H9 (cell line): Measurements from ENCODE around the gene DMD. TPM values are rescaled to one million over a fixed set of nuclear protein-coding genes. Genes with fewer than 3 reads are reported as not detected.

Experiments
- DNase-seq: peaks from one replicate; pipeline ENCODE4 v3.0.0-alpha.2; 2017
- H2AFZ ChIP-seq: one replicate; pipeline ENCODE4 v1.6.1; 2013; ENCODE audit warnings: mild to moderate bottlenecking, low read length, control low read depth, moderate library complexity
- H2AK5ac ChIP-seq: 2 replicates; pipeline ENCODE4 v1.6.1; 2013; ENCODE audit warnings: low read length, control low read depth, mixed read lengths; ENCODE audit not compliant: insufficient read length
- H2BK120ac ChIP-seq: one replicate; pipeline ENCODE4 v1.6.1; 2013; ENCODE audit warnings: low read depth, mild to moderate bottlenecking, low read length, control low read depth, inconsistent platforms; ENCODE audit not compliant: poor library complexity, severe bottlenecking
- H2BK12ac ChIP-seq: 2 replicates; pipeline ENCODE4 v1.6.1; 2013; ENCODE audit warnings: low read length, control low read depth, mixed read lengths, low read depth; ENCODE audit not compliant: insufficient read length
- H2BK15ac ChIP-seq: 2 replicates; pipeline ENCODE4 v1.6.1; 2013; ENCODE audit warnings: low read depth, low read length, control low read depth
- H2BK20ac ChIP-seq: one replicate; pipeline ENCODE4 v1.6.1; 2013; ENCODE audit warnings: low read depth, mild to moderate bottlenecking, low read length, control low read depth, inconsistent platforms; ENCODE audit not compliant: poor library complexity, severe bottlenecking
- H2BK5ac ChIP-seq: 2 replicates; pipeline ENCODE4 v1.6.1; 2013; ENCODE audit warnings: low read length, control low read depth, mixed read lengths; ENCODE audit not compliant: insufficient read length
- H3K14ac ChIP-seq: 2 replicates; pipeline ENCODE4 v1.6.1; 2013; ENCODE audit warnings: low read length, control low read depth; ENCODE audit not compliant: insufficient read depth
- H3K18ac ChIP-seq: 2 replicates; pipeline ENCODE4 v1.6.1; 2013; ENCODE audit warnings: low read depth, mild to moderate bottlenecking, mixed read lengths, low read length, control low read depth; ENCODE audit not compliant: insufficient read length
- H3K23ac ChIP-seq: 2 replicates; pipeline ENCODE4 v1.6.1; 2013; ENCODE audit warnings: low read length, control low read depth, mixed read lengths, low read depth; ENCODE audit not compliant: insufficient read length
- H3K23me2 ChIP-seq: 2 replicates; pipeline ENCODE4 v1.6.1; 2013; ENCODE audit warnings: low read depth, mild to moderate bottlenecking, mixed read lengths, low read length, control low read depth; ENCODE audit not compliant: insufficient read length, poor library complexity, severe bottlenecking
- H3K27ac ChIP-seq: 2 replicates; pipeline ENCODE4 v1.5.1; 2013; ENCODE audit warnings: low read length, control low read depth, mixed read lengths, low read depth; ENCODE audit not compliant: insufficient read length
- H3K27me3 ChIP-seq: 2 replicates; pipeline ENCODE4 v1.6.1; 2013; ENCODE audit warnings: low read length, control low read depth, inconsistent platforms; ENCODE audit not compliant: insufficient read depth
- H3K4ac ChIP-seq: 2 replicates; pipeline ENCODE4 v1.6.1; 2013; ENCODE audit warnings: low read depth, mild to moderate bottlenecking, control low read depth, inconsistent platforms, low read length, moderate library complexity
- H3K4me1 ChIP-seq: 2 replicates; pipeline ENCODE4 v1.6.1; 2013; ENCODE audit warnings: low read length, control low read depth, inconsistent platforms; ENCODE audit not compliant: insufficient read depth
- H3K4me2 ChIP-seq: 2 replicates; pipeline ENCODE4 v1.6.1; 2013; ENCODE audit warnings: low read length, control low read depth, mixed read lengths; ENCODE audit not compliant: insufficient read length, insufficient read depth
- H3K56ac ChIP-seq: 2 replicates; pipeline ENCODE4 v1.6.1; 2013; ENCODE audit warnings: low read depth, mild to moderate bottlenecking, mixed read lengths, low read length, control low read depth; ENCODE audit not compliant: insufficient read length
- H3K79me1 ChIP-seq: 2 replicates; pipeline ENCODE4 v1.6.1; 2013; ENCODE audit warnings: low read depth, mild to moderate bottlenecking, moderate library complexity, low read length, control low read depth, inconsistent platforms; ENCODE audit not compliant: insufficient read depth, poor library complexity, severe bottlenecking
- H3K79me2 ChIP-seq: 2 replicates; pipeline ENCODE4 v1.6.1; 2013; ENCODE audit warnings: low read length, control low read depth, inconsistent platforms; ENCODE audit not compliant: insufficient read depth
- H3K9ac ChIP-seq: 2 replicates; pipeline ENCODE4 v1.6.1; 2013; ENCODE audit warnings: low read length, control low read depth, mixed read lengths; ENCODE audit not compliant: insufficient read length; ENCODE audit errors: extremely low read depth
- H3K9me3 ChIP-seq: one replicate; pipeline ENCODE4 v1.6.1; 2013; ENCODE audit warnings: low read depth, low read length, inconsistent platforms; ENCODE audit not compliant: control insufficient read depth
- H3T11ph ChIP-seq: one replicate; pipeline ENCODE4 v1.6.1; 2013; ENCODE audit warnings: mild to moderate bottlenecking, low read length, control low read depth, inconsistent platforms
- H4K20me1 ChIP-seq: one replicate; pipeline ENCODE4 v1.6.1; 2013; ENCODE audit not compliant: control insufficient read depth, insufficient read length, insufficient read depth
- H4K5ac ChIP-seq: 2 replicates; pipeline ENCODE4 v1.6.1; 2013; ENCODE audit warnings: low read depth, mild to moderate bottlenecking, mixed read lengths, low read length, control low read depth; ENCODE audit not compliant: insufficient read length
- H4K8ac ChIP-seq: replicated peaks from 2 replicates; pipeline ENCODE4 v1.6.1; 2013; ENCODE audit warnings: low read length, control low read depth, mixed read lengths, low read depth; ENCODE audit not compliant: insufficient read length
- H4K91ac ChIP-seq: 2 replicates; pipeline ENCODE4 v1.6.1; 2013; ENCODE audit warnings: low read depth, mild to moderate bottlenecking, moderate library complexity, mixed read lengths, low read length, control low read depth; ENCODE audit not compliant: insufficient read length
- H3K27ac Mint-ChIP-seq, 3 experiments: 2 replicates in 2 of 3; 3 replicates in 1 of 3; pipeline ENCODE4 v1.8.0; 2020 to 2021; ENCODE audit warnings: mixed read lengths in 3 of 3, mild to moderate bottlenecking in 1 of 3, moderate library complexity in 1 of 3
- H3K27me3 Mint-ChIP-seq: 2 replicates; pipeline ENCODE4 v1.8.0; 2021; ENCODE audit warnings: low read depth, mild to moderate bottlenecking, moderate library complexity, mixed read lengths
- H3K36me3 Mint-ChIP-seq, 3 experiments: 2 replicates in 2 of 3; 3 replicates in 1 of 3; pipeline ENCODE4 v1.8.0; 2020 to 2021; ENCODE audit warnings: low read depth in 3 of 3, mixed read lengths in 3 of 3; ENCODE audit not compliant: insufficient read depth in 1 of 3
- H3K4me1 Mint-ChIP-seq, 2 experiments: 2 replicates each; pipeline ENCODE4 v1.8.0; 2020; ENCODE audit warnings: mixed read lengths in 2 of 2
- H3K4me3 Mint-ChIP-seq, 2 experiments: 2 replicates in 1 of 2; 3 replicates in 1 of 2; pipeline ENCODE4 v1.8.0; 2020 to 2021; ENCODE audit warnings: mild to moderate bottlenecking in 2 of 2, mixed read lengths in 2 of 2, moderate library complexity in 1 of 2
- H3K9me3 Mint-ChIP-seq, 2 experiments: 2 replicates in 1 of 2; 3 replicates in 1 of 2; pipeline ENCODE4 v1.8.0; 2020; ENCODE audit warnings: mild to moderate bottlenecking in 2 of 2, mixed read lengths in 2 of 2, moderate library complexity in 1 of 2
- WGBS: extraction: QIAGEN DNeasy Blood & Tissue Kit; methylation state at CpG from one replicate; pipeline ENCODE4 v1.1.7; 2013; ENCODE audit warnings: missing lambda C conversion rate, low lambda C conversion rate, mixed read lengths; ENCODE audit not compliant: insufficient read length; ENCODE audit errors: extremely low coverage; 5-methylcytosine and 5-hydroxymethylcytosine counted together
- total RNA-seq: library from RNA; stranded (reverse); gene quantifications from 2 replicates; pipeline ENCODE4 v1.2.1, GENCODE V29; 2021
- TF ChIP-seq, protein P1 (sequence below): fragments of 200-600 bp; sonication (generic); conservative IDR thresholded peaks from 3 replicates; pipeline ENCODE4 v1.8.0; 2021; ENCODE audit warnings: antibody characterized with exemption, mild to moderate bottlenecking

Gene DMD
- total RNA-seq, 1 experiment from 2014 or later: 3.8 TPM

DNA sequence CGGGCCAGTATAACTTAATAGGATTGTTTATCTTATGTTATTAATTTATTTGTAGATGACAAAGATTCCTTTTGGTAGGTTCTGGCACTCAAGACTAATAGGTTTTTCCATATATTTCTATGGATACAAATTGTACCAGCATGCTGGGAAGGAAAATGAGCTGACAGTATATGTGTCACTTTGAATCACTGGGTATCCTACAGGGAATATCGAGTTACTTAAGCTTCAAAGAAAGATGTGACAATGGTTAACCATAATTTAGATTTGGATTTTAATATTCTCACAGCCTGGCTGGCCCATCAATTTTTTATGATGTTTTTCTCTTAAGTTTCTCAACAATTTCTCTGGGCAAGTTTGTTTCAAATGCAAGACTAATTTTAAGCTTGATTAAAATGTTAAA is 1640.7 kb downstream of the DMD start:
- no peak overlapping the region for H2BK5ac ChIP-seq
- no peak overlapping the region for H3K4me3 Mint-ChIP-seq
- no peaks in the 10 kb centered on the region; a peak in 1 of 7 replicates for H3K36me3 Mint-ChIP-seq
- H2BK20ac ChIP-seq: no peak overlapping the region
- no peaks in the 10 kb centered on the region for H3K9me3 ChIP-seq
- no peak overlapping the region for H3K27ac ChIP-seq
- no peak overlapping the region for H2BK12ac ChIP-seq
- H3K18ac ChIP-seq: no peak overlapping the region
- no peaks in the 10 kb centered on the region for H3K23me2 ChIP-seq
- no peak overlapping the region for H4K8ac ChIP-seq
- no peaks in the 10 kb centered on the region for H3K27me3 ChIP-seq
- no peak overlapping the region for H3K56ac ChIP-seq
- H3K79me1 ChIP-seq: no peaks in the 10 kb centered on the region
- no peaks in the 10 kb centered on the region for H3K4me1 ChIP-seq
- H3K27ac Mint-ChIP-seq: no peak overlapping the region
- no peak overlapping the region for H3K4ac ChIP-seq
- no peak overlapping the region for H2AK5ac ChIP-seq
- no peak overlapping the region for H2BK15ac ChIP-seq
- H2AFZ ChIP-seq: no peak overlapping the region
- H3K14ac ChIP-seq: no peak overlapping the region
- no peak overlapping the region for H2BK120ac ChIP-seq
- H3K9ac ChIP-seq: no peak overlapping the region
- WGBS: no CpG with 5 or more reads among the region's 2 CpGs
- no peak for DNase-seq
- H3K9me3 Mint-ChIP-seq: peaks cover 42 to 52% of the 10 kb centered on the region in 2 experiments
- no peak overlapping the region for H4K5ac ChIP-seq
- no peak overlapping the region for H3T11ph ChIP-seq
- peaks cover 0 to 6% of the 10 kb centered on the region in 2 experiments; a peak in 1 of 4 replicates for H3K4me1 Mint-ChIP-seq
- H4K91ac ChIP-seq: no peak overlapping the region
- H3K4me2 ChIP-seq: no peak overlapping the region
- H3K27me3 Mint-ChIP-seq: no peaks in the 10 kb centered on the region; the same call in 1 of the 2 replicates
- TF ChIP-seq, protein P1, sequence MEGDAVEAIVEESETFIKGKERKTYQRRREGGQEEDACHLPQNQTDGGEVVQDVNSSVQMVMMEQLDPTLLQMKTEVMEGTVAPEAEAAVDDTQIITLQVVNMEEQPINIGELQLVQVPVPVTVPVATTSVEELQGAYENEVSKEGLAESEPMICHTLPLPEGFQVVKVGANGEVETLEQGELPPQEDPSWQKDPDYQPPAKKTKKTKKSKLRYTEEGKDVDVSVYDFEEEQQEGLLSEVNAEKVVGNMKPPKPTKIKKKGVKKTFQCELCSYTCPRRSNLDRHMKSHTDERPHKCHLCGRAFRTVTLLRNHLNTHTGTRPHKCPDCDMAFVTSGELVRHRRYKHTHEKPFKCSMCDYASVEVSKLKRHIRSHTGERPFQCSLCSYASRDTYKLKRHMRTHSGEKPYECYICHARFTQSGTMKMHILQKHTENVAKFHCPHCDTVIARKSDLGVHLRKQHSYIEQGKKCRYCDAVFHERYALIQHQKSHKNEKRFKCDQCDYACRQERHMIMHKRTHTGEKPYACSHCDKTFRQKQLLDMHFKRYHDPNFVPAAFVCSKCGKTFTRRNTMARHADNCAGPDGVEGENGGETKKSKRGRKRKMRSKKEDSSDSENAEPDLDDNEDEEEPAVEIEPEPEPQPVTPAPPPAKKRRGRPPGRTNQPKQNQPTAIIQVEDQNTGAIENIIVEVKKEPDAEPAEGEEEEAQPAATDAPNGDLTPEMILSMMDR: no peak
- H4K20me1 ChIP-seq: no peaks in the 10 kb centered on the region
- no peaks in the 10 kb centered on the region for H3K79me2 ChIP-seq
- H3K23ac ChIP-seq: no peak overlapping the region
